SK-N-MC (cell line): Measurements from ENCODE around the gene NKX2-8.

Experiments
- DNase-seq: peaks from one replicate; pipeline ENCODE4 v3.0.0-alpha.2; 2011; ENCODE audit warnings: low read depth, low spot score
- H3K27ac ChIP-seq: fragments of 200-600 bp; sonication (generic); 2 replicates; pipeline ENCODE4 v1.5.1; 2016; ENCODE audit warnings: mixed run types
- H3K36me3 ChIP-seq: fragments of 200-600 bp; sonication (generic); 2 replicates; pipeline ENCODE4 v1.6.1; 2017; ENCODE audit warnings: antibody characterized with exemption, low read length, mixed read lengths; ENCODE audit not compliant: insufficient read depth
- H3K4me3 ChIP-seq: fragments of 200-600 bp; sonication (generic); 2 replicates; pipeline ENCODE4 v1.5.1; 2016
- H3K9ac ChIP-seq: fragments of 200-600 bp; sonication (generic); 2 replicates; pipeline ENCODE4 v1.8.0; 2017; ENCODE audit warnings: mixed run types, mixed read lengths; ENCODE audit not compliant: insufficient read length
- H3K9me3 ChIP-seq: fragments of 200-600 bp; sonication (generic); 2 replicates; pipeline ENCODE4 v1.6.1; 2017; ENCODE audit warnings: low read depth, mild to moderate bottlenecking, antibody characterized with exemption, low read length, moderate library complexity, mixed read lengths
- EZH2 ChIP-seq: fragments of 200-600 bp; sonication (generic); IDR thresholded peaks from one replicate; pipeline ENCODE4 v1.6.1; 2017; ENCODE audit warnings: antibody characterized with exemption
- FOXP2 ChIP-seq: optimal IDR thresholded peaks from 2 replicates; pipeline ENCODE3; 2011; ENCODE audit warnings: mild to moderate bottlenecking, moderate library complexity; ENCODE audit not compliant: insufficient read depth; ENCODE audit errors: extremely low read length, control extremely low read depth
- POLR2AphosphoS5 ChIP-seq: IDR thresholded peaks from 2 replicates; pipeline ENCODE4 v1.6.1; 2012; ENCODE audit warnings: mild to moderate bottlenecking, low read depth, low read length, borderline replicate concordance

Gene NKX2-8

GRCh38 chr14:36583242-36583892 lies 953 bp upstream of the NKX2-8 start:
- no peak overlapping the region for H3K9ac ChIP-seq
- DNase-seq = no peak
- H3K27ac ChIP-seq = no peak overlapping the region
- no peak overlapping the region for H3K4me3 ChIP-seq
- no peaks in the 10 kb centered on the region for H3K36me3 ChIP-seq
- TF ChIP-seq FOXP2 (no peak), EZH2 (no peak), POLR2AphosphoS5 (no peak)
- no peaks in the 10 kb centered on the region for H3K9me3 ChIP-seq

- H3K9me3 ChIP-seq = no peaks in the 10 kb centered on the region
- TF ChIP-seq POLR2AphosphoS5 (no peak), FOXP2 (no peak), EZH2 (no peak)
- no peaks in the 10 kb centered on the region for H3K36me3 ChIP-seq
- H3K9ac ChIP-seq = no peak overlapping the region
- no peak overlapping the region for H3K27ac ChIP-seq
- H3K4me3 ChIP-seq = peak overlapping the region; percentile 81; the same call in 1 of the 2 replicates
- DNase-seq = no peak
Measured at GRCh38 chr14:36582874-36583241, 444 bp upstream of the NKX2-8 start.

- peak overlapping the region; percentile 81 for H3K4me3 ChIP-seq
- H3K27ac ChIP-seq = no peak overlapping the region
- no peak overlapping the region for H3K9ac ChIP-seq
- TF ChIP-seq FOXP2 (no peak), POLR2AphosphoS5 (no peak), EZH2 (no peak)
- H3K36me3 ChIP-seq = no peaks in the 10 kb centered on the region
- DNase-seq = no peak
- no peaks in the 10 kb centered on the region for H3K9me3 ChIP-seq
Measured at GRCh38 chr14:36580856-36581831, 1.3 kb downstream of the NKX2-8 start.

- Histone ChIP-seq H3K27ac (no peak overlapping the region), H3K9ac (no peak overlapping the region), H3K9me3 (no peaks in the 10 kb centered on the region), H3K4me3 (peak overlapping the region; percentile 81), H3K36me3 (no peaks in the 10 kb centered on the region)
- no peak for DNase-seq
- TF ChIP-seq FOXP2 (no peak), EZH2 (no peak), POLR2AphosphoS5 (no peak)
Measured at GRCh38 chr14:36580141-36580855, 2.1 kb downstream of the NKX2-8 start.

- Histone ChIP-seq H3K9me3 (no peaks in the 10 kb centered on the region), H3K36me3 (no peaks in the 10 kb centered on the region), H3K27ac (no peak overlapping the region), H3K9ac (no peak overlapping the region), H3K4me3 (no peak overlapping the region)
- TF ChIP-seq EZH2 = no peak
- no peak for TF ChIP-seq FOXP2
- TF ChIP-seq POLR2AphosphoS5 = no peak
- DNase-seq = no peak
Measured at GRCh38 chr14:36579573-36580140, 2.8 kb downstream of the NKX2-8 start.

GRCh38 chr14:36579001-36579555 lies 3.3 kb downstream of the NKX2-8 start:
- no peak overlapping the region for H3K4me3 ChIP-seq
- no peak overlapping the region for H3K9ac ChIP-seq
- no peak for DNase-seq
- no peak overlapping the region for H3K27ac ChIP-seq
- TF ChIP-seq EZH2 = no peak
- TF ChIP-seq POLR2AphosphoS5 = no peak
- TF ChIP-seq FOXP2 = no peak
- H3K9me3 ChIP-seq = no peaks in the 10 kb centered on the region
- no peaks in the 10 kb centered on the region for H3K36me3 ChIP-seq

GRCh38 chr14:36570065-36570464 lies 12.3 kb downstream of the NKX2-8 start:
- no peak overlapping the region for H3K27ac ChIP-seq
- no peaks in the 10 kb centered on the region for H3K36me3 ChIP-seq
- H3K9ac ChIP-seq = no peak overlapping the region
- H3K9me3 ChIP-seq = no peaks in the 10 kb centered on the region
- no peak overlapping the region for H3K4me3 ChIP-seq
- TF ChIP-seq FOXP2 (no peak), EZH2 (no peak), POLR2AphosphoS5 (no peak)
- DNase-seq = no peak

- TF ChIP-seq EZH2 = no peak
- no peak for TF ChIP-seq FOXP2
- no peak for TF ChIP-seq POLR2AphosphoS5
- no peaks in the 10 kb centered on the region for H3K9me3 ChIP-seq
- no peak overlapping the region for H3K27ac ChIP-seq
- DNase-seq = no peak
- no peak overlapping the region for H3K4me3 ChIP-seq
- H3K36me3 ChIP-seq = no peaks in the 10 kb centered on the region
- no peak overlapping the region for H3K9ac ChIP-seq
Measured at GRCh38 chr14:36556811-36557433, 25.5 kb downstream of the NKX2-8 start.
